HG02884 (cell line): Measurements from ENCODE around the gene MRPS34.
"Not testable (repeated sequence)": the region's sequence is repeated elsewhere in the genome, so short reads cannot be mapped to it uniquely, and the experiment has no call there.

Source experiments
- ATAC-seq: cut with Tn5 transposase; IDR thresholded peaks from one replicate; pipeline ENCODE4 v1.9.1; 2021; ENCODE audit warnings: mild to moderate bottlenecking, moderate library complexity; ENCODE audit not compliant: unreplicated experiment

Gene MRPS34

GRCh38 chr16:1757714-1758461, 15.0 kb downstream of the MRPS34 start:
- ATAC-seq = no peak

DNA sequence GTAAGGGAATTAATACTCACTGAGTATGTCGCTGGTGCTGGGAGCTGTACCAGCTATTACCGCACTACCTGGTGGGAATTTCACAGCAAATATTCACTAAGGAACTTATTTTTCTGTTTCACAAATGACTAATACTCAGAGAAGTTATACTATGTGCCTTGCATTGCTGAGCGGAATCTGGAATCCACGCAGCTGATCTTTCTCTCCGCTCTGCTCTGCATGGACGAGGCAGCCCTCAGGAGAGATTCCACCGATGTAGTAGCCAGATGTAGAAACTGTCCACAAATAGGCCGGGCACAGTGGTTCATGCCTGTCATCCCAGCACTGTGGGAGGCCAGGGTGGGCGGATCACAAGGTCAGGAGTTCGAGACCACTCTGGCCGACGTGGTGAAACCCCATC, 18.7 kb downstream of the MRPS34 start:
- ATAC-seq = no peak

DNA sequence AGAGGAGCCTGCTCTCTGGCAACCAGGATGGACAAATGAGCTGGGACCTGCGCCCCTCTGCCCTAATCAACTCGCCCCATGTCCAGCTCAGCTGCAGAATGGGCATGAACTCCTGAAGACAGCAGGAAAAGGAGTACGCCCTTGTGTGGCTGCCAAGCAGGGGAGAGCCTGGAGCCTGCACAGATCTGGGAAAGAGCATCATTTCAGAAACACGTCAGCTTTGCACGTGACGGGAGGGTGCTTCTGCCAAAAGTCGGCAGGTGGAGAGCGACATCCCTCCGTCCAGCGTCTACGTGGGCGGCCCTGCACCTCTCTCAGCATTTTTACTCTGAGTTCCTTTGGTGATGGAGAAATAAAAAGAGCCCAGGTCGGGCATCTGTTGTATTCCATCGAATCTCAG, 20.1 kb downstream of the MRPS34 start:
- ATAC-seq = no peak

- no peak for ATAC-seq
These were observed 21.0 kb downstream of the MRPS34 start for GRCh38 chr16:1751946-1752345.

DNA sequence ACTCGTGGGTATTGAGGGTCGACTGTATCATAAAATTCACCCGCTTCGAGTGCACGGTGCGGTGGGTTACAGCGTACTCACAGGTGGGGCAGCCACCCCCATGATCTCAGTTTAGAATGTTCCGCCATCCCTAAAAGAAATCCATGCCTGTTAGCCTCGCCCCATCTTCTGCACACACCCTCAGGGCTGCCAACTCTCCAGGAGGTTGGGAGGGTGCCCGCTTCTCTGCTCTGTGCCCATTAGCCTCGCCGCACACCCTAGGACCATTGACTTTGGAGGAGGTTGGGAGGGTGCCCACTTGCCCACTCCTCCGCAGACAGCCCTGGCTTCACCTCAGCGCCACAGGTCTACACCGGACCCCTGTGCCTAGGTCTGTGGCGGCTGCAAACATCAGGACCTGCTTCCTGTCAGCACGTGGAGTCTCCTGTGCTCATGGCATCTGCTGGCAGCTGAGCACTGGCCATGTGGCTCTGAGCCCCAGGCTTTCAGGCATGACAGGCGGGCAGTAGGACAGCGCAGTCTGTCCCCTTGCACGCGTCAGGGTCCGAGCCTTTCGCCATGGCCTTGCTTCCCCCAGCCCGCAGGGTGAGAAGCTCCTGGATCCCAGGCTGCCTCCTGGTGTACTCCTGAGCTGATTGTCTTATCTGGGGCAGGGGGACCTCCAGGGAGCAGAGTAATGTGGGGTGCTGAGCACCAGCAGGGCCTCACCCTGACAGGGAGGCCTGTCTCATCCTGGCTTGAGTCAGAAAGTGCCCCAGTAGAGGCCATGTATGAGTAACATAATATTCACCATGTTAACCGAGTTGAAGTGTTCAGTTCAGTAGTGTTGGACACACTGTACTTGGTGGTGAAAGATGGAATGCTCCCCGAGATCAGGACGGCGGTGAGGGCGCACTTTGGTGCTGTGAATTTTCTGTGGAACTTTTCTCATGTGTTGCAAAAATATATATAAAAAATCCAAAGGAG, 23.5 kb downstream of the MRPS34 start:
- ATAC-seq = no peak

- no peak for ATAC-seq
These were observed 25.0 kb downstream of the MRPS34 start for GRCh38 chr16:1747934-1748333.

DNA sequence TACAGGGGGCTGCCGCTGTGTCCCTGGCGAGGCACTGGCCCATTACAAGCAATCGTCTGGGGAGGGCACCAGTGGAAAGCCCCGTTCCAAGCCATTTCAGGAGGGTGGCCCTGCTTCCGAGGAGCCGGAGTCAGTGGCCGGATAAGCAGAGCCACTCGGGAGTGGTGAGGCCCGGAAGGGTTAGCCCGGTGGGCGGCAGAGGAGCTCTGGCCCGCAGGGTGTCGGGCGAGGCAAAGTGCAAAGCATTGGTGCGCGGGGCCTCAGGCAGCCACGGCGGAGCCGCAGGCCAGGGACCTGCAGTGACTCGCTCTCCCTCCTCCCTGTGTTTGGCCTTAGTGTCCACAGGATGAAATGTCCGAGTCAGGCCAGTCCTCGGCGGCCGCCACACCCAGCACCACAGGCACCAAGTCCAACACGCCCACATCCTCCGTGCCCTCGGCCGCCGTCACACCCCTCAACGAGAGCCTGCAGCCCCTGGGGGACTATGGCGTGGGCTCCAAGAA, 26.2 kb downstream of the MRPS34 start:
- no peak for ATAC-seq

GRCh38 chr16:1745900-1746692, 26.8 kb downstream of the MRPS34 start:
- no peak for ATAC-seq

DNA sequence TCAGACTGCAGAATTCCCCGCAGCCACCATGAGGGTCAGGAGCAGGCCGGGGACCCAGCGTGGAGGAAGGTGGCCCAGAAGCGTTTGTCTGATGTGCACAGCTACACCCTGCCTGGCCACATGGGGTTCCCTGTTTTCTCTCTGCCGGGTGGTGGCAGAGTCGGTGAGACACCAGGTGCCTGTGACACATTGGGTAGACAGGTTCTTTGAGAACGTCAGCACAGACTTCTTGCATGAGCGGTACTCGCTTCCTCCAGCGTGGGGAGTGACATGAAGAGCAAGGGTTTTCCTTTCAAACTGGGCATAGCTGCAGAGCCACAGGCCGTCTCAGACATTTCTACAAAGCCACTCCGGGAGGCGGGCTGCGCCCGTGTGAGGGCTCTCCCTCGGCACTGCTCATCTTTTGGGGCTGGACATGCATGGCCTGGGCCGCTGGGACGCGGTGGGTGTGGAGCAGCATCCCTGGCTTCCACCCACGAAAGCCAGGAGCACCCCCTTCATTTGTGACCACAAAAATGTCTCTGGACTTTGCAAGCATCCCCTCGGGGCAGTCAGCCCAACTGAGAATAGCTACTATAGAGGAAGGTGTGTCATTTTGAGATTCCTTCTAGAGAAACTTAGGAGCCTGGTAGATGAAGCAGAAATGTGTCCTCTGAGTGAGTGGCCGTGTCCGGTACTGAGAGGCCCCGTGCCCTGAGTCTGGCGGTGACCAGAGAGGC, 27.6 kb downstream of the MRPS34 start:
- ATAC-seq = no peak

DNA sequence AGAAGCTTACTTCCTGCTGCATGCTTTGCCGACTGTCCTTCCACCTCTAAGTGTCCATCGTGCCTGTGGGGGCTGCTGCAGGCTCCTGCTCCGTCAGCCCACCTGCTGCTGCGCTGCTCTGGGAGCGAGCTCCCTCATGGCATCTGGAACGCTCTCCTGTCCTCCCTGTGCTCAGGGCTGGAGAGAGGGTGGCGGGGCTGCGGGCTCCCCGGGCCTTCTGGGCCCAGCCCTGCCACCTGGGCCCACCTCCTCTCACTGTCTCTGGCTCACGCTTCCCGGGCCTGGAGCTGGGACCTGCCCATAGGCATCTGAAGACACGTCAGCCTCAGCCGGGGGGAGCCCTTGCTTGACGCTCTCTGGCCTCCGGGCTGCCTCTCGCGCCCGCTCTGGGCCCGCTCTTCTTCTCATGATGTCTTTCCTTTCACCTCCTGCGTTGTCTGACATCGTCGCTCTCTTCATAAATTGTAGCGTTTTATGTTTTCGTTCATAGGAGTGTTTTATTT, 28.5 kb downstream of the MRPS34 start:
- no peak for ATAC-seq

- ATAC-seq = no peak
These were observed 29.3 kb downstream of the MRPS34 start for GRCh38 chr16:1743376-1744337.

DNA sequence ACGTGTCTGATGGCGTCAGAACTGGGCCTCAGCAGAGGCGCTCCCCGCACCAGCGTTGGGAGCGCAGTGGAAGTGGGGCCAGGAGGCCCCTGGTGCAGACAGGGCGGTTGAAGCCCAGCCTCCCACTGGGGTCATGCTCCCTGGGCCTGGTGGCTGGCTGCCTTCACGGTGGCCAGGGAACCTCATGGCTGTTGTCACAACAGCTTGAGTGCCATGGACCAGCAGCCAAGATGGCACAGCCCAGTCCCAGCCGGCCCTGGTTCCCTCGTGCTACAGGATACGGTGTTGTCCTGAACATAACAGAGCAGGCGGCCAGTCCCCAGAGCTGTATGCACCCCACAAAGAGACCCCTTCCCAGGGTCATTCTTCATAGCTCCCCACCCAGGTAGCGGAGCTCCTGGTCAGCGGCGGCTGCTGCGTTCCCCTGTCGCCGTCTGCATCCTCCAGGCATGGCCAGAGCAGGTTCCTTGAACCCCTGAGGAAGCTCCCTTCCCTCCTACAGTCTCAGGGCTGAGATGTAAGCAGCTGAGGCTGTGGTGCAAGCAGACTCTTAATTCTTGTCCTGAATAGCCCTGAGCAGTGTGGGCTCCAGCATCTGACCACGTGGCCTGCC, 31.3 kb downstream of the MRPS34 start:
- no peak for ATAC-seq

DNA sequence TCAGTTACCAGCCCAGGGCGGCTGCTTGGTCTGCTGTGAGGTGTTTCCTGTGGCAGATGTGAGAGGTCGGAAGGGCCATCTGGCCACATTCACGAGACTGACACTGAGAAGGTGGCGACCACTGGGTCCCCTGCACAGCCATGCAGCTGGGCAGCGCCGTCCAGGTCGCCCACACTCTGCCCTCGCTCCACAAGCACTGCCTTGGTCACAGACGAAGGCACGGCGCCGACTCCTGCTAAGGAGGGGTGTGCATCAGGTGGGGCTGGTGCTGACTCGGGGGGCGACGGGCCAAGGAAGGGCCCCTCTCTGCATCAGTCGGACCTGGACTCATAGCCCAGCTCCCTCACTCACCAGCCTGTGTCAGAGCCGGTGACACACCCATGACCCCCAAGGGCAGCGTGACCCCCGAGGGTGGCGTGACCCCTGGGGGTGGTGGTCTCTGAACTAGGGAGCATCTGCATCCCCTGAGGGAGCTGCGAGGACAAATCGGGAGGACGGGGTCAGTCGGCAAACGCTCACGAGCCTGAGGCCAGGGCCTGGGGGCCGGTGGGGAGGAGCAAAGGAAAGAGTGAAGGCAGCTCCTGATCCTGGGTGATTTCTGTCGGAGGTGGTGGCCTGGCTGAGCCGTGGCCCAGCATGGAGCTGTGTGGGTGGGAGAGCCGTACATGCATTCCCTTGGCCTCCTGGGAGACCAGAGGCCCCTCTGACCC, 32.0 kb downstream of the MRPS34 start:
- ATAC-seq = no peak

DNA sequence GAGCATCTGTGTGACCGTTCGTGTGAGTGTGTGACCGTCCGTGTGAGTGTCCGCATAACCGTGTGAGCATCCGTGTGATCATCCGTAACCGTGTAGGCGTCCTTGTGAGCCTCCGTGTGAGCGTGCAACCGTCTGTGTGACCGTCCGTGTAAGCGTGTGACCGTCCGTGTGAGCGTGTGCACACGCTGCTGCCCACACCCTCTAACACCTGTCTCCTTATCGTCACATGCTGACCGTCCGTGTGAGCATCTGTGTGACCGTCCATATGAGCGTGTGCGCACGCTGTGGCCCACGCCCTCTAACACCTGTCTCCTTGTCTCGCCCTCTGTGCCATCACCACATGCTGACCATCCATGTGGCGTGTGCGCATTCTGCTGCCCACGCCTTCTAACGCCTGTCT, 32.7 kb downstream of the MRPS34 start:
- no peak for ATAC-seq

GRCh38 chr16:1734816-1735215, 38.1 kb downstream of the MRPS34 start:
- ATAC-seq = no peak

DNA sequence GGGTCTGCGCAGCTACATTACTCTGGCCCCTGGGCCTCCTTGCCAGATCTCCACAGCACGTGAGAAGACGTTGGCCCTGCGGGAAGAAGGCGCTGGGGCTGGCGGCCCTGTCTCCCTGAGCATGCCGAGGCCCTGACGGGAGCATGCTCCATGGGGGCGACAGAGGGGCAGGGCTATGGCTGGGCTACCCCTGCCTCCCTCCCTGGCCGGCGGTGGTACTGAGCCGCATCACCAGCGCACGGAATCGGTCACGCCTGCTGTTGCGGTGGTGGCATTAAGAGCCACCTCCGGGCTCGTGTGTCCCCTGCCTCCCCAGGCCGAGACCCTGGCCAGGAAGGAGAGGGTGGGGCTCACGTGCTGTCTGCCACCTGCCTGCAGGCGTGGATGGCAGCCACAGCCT, 38.8 kb downstream of the MRPS34 start:
- ATAC-seq = no peak

GRCh38 chr16:1732551-1732987, 40.4 kb downstream of the MRPS34 start:
- not testable (repeated sequence) for ATAC-seq

DNA sequence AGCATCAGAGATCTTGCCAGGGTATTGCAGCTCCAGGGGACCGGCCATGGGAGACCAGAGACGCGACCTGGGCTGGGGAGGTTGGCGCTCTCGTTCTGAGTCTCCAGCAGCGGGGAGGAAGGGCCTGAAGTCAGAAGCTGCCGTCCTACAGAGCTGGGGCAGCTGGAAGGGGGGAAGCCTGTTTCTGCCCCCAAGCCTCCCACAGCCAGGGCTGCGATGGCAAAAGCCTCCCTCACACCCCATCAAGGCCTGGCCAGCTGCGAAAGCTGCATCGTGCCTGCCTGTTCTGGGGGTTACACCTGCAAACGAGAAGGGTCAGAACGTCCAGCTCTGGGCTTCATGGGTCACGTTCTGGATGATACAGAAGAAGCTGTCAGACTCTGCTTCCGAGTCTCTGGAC, 40.9 kb downstream of the MRPS34 start:
- ATAC-seq = no peak
